ENCODE measurements around the gene SIRPA.

SIRPA gene

GRCh38 chr20:1932971-1933370, 37.8 kb downstream of the SIRPA start:
- DNase-seq (ENCODE audit: low read depth in 3 of 3), result no peak

DNA sequence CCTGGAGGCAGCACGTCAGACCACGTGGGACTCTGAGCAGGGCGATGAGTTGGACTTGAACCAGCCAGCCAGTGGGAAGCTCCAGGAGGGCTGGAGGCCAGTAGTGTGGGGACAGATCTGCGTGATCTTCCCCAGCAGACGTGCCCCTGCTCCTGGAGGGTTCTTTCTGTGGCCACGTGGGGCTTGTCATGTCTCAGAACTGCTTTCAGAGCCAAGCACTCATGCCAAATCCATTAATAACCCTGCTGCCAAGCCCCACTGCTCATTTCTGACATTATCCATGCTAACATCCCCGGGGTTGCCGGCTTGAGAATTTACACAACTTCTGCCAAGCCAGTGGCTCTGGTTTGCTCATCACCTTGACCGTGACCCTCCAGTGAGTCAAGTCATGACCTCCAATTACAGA, 38.3 kb downstream of the SIRPA start:
- no peak for DNase-seq (ENCODE audit: low read depth in 3 of 3)

DNA sequence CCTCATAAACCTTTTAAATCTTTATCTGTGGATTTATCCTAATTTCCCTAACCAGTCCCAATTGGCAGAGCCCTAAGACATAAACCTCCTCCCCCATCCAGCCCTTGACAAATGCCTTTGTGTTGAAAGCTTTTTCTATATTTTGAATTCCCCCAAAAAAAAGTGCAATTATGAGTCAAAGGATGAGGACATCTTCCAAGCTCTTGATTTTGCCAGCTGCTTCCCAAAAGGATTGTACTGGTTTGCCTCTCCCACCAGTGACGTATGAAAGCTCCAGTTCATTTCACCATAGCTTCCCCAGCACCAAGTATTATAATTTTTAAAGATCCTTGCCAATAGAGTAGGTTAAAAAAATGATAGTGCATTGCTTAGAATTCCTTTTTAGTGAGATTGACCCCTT, 38.9 kb downstream of the SIRPA start:
- no peak for DNase-seq (ENCODE audit: low read depth in 3 of 3)

- no peak for DNase-seq (ENCODE audit: low read depth in 3 of 3)
Observed at GRCh38 chr20:1934721-1935573, 39.7 kb downstream of the SIRPA start.

DNA sequence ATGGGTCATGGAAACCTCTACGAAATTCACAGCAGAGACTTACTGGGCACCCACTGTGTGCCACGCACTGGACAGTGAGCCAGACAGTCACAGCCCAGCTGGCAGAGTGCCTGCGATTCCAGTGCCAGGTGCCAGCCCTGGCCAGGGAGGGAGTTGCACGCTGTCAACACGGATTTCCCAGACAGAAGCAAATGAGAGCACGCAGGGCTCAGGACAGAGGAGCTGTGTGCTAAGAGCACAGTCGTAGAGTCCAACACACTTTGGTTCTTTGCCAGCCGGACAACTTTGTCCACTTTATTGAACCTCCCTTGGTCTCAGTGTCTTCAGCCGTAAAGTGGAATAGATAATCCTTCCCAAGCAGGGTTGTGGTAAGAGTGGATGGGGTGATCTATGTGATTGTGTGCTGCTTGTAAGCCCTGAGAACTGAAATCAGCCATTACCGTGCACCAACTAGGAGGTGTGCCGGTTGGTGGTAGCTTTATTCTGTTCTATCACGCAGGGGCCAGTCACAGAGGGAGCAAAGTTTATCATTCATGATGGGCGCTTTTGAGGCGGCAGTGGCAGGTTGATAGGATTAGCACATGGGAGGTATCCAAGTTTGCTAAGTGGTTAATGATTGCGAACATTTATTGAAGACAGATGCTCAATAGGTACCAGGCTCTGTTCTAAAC, 40.6 kb downstream of the SIRPA start:
- DNase-seq (ENCODE audit: low read depth in 3 of 3), result no peak

DNA sequence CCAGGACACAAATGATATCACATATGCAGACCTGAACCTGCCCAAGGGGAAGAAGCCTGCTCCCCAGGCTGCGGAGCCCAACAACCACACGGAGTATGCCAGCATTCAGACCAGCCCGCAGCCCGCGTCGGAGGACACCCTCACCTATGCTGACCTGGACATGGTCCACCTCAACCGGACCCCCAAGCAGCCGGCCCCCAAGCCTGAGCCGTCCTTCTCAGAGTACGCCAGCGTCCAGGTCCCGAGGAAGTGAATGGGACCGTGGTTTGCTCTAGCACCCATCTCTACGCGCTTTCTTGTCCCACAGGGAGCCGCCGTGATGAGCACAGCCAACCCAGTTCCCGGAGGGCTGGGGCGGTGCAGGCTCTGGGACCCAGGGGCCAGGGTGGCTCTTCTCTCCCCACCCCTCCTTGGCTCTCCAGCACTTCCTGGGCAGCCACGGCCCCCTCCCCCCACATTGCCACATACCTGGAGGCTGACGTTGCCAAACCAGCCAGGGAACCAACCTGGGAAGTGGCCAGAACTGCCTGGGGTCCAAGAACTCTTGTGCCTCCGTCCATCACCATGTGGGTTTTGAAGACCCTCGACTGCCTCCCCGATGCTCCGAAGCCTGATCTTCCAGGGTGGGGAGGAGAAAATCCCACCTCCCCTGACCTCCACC, 42.2 kb downstream of the SIRPA start:
- no peak for DNase-seq (ENCODE audit: low read depth in 3 of 3)

- no peak for DNase-seq (ENCODE audit: low read depth in 3 of 3)
Observed at GRCh38 chr20:1938464-1939269, 43.5 kb downstream of the SIRPA start.

GRCh38 chr20:1939270-1939595, 44.0 kb downstream of the SIRPA start:
- no peak for DNase-seq (ENCODE audit: low read depth in 3 of 3)

- no peak for DNase-seq (ENCODE audit: low read depth in 3 of 3)
Observed at GRCh38 chr20:1940581-1940980, 45.4 kb downstream of the SIRPA start.

DNA sequence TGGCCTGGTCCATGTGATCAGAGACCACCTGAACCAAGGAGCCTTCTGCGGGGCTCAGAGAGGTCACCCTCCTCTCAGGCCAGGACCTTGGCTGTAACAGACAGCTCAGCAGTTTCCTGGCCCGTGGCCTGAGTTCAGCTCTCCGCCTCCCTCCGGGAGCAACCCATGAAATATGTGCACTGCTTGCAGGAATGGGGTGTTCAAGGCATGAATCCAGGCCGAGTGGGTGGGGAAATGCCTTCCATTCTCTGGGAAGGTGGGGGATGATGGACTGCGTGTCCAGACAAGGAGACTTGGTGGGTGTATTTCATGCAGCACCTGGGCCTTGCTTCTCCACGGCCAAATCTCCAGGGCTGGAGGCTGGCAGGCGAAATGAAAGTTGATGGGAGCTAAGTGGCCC, 46.0 kb downstream of the SIRPA start:
- DNase-seq (ENCODE audit: low read depth in 3 of 3), result no peak

GRCh38 chr20:1942061-1942460, 46.9 kb downstream of the SIRPA start:
- no peak for DNase-seq (ENCODE audit: low read depth in 3 of 3)

DNA sequence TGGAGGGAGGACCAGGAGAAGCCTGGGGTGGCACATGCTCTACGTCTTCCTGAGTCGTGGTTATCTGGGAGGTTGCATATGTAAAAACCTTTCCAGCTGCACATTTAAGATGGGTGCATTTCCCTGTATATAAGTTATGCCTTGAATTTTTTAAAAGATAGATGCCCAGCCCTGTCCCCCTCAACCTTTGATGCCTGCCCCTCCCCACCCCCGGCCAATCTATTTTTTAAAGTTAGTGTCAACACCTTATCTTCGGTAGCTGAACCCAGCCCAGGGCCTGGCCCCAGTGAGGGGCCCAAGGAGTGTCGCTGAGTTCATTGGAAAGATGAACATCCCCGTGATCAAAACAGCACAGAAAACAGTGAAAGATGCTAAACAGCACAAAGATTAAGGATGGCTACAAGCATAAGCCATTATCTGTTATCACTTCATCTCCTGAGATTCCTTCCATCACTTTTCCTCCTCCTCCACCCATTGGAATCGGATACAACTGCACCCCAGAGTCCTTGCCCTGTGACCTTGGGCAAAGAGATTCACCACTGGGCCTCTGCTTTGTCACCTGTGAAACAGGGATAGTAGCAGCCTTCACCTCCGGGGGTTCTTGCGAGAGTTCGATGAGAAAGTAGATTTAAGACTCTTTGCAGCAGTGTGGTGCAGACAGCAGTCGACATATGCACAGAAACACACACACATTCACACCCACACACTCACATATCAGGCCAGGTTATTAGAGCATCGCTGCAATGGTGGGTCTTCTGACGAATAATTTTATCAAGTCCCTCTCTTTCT, 47.5 kb downstream of the SIRPA start:
- DNase-seq (ENCODE audit: low read depth in 3 of 3), result no peak

GRCh38 chr20:1943275-1944002, 48.2 kb downstream of the SIRPA start:
- no peak for DNase-seq (ENCODE audit: low read depth in 3 of 3)

GRCh38 chr20:1944345-1945091, 49.3 kb downstream of the SIRPA start:
- no peak for DNase-seq (ENCODE audit: low read depth in 3 of 3)

GRCh38 chr20:1945134-1945618, 50.0 kb downstream of the SIRPA start:
- no peak for DNase-seq (ENCODE audit: low read depth in 3 of 3)

GRCh38 chr20:1945660-1946059, 50.5 kb downstream of the SIRPA start:
- DNase-seq (ENCODE audit: low read depth in 3 of 3), result no peak

DNA sequence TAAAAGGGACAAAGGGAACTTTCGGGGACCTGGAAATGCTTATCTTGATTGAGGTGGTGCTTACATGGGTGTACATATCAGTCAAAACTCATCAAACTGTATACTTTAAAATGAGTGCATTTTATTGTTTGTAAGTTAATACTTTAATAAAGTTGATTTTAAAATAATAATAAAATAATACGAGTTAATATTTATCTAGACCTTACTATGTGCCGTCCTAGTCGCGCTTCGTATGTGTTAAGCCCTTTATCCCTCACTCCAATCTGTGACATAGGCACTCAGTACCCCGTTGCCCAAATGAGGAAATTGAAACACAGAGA, 51.2 kb downstream of the SIRPA start:
- DNase-seq (ENCODE audit: low read depth in 3 of 3), result no peak

DNA sequence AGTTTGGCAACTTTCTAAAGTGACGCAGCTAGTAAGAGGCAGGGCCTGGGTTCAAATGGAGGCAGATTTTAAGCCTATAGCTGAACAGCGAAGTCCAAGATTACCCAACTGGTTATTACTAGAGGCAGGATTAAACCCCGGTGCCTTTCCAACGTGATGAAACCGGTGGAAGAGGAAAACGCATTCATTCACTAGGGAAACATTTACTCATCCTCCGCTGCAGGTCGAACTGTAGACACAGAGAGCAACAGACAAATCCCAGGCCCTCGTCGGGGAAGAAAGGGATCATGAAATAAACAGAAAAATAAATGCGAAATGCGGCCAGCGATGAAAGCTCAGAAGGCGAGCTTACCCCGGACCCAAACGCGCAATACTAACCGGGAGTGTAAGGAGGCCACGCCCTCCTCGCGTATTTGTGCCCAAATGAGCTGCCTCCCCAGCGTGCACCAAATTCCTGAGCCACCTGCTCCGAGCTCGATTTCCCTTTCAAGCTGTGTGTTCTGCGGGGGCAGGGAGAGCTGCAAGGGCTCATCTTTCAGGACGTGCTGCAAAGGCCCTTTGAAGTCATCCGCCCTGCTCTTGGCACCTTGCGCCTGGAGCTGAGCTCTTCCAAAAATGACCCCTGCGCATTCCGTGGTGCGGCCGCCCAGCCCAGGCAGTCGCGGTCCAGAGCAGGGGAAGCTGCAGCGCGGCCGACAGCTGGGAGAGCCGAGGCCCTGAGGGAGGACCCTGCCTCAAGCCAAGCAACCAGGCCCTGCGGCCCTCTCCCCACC, 51.7 kb downstream of the SIRPA start:
- no peak for DNase-seq (ENCODE audit: low read depth in 3 of 3)

- no peak for DNase-seq (ENCODE audit: low read depth in 3 of 3)
Observed at GRCh38 chr20:1947535-1947846, 52.3 kb downstream of the SIRPA start.
